ENCODE results near the gene C10orf105. TPM values are rescaled to one million over a fixed set of nuclear protein-coding genes. Genes with fewer than 3 reads are reported as not detected.

The C10orf105 gene
- total RNA-seq, 2 donors from 2014 or later = 0.14 TPM; not detected in 1

DNA sequence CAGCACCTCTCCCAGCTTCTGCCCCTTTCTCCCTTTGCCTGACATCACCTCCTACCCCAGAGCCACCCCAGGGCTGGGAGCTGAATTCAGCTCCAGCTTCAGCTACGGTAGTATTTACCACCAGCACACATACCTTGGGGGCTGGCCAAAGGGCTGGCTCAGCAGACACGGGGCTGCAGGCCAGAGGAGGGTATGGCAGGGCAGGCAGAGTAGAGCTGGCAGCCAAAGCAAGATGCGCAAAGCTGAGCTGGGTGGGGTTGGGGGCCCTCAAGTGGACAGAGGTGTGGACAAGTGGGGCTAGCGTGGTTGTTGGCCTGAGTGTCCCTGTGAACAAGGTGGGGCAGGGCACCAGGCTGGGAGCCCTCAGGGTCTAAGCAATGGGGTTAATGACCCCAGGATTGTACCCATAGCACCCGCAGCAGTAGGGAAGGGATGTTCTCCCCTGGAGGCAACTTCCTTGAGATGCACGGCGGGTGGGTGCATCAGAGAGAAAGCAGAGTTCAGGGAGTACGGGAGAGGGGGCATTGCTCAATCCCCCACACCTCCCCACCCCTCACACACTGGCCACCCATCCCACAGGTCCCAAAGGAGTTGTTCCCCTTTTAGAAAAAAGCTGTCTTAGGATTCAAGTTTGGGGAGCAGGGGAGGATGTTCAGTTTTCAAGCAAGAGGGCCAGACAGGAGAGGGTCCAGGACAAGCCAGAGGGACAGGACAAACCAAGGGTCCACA, 45.8 kb upstream of the C10orf105 start:
- H3K27ac ChIP-seq = peak overlapping the region; percentile 93 to 98
- no peak for TF ChIP-seq CTCF (IDR thresholded peaks at IDR 0.05)
- peaks cover 49 to 66% of the 10 kb centered on the region in 2 donors for H3K4me1 ChIP-seq (ENCODE audit: control insufficient read depth in 1 of 2, low read depth in 2 of 2)
- peak overlapping the region; percentile 14 for H3K4me3 ChIP-seq
- no peak for DNase-seq (ENCODE audit: low spot score)
- H3K9me3 ChIP-seq = no peaks in the 10 kb centered on the region
- H3K27me3 ChIP-seq (replicated peaks; ENCODE audit: insufficient read depth) = no peaks in the 10 kb centered on the region
- ATAC-seq (ENCODE audit: insufficient number of reproducible peaks, low FRiP score, low read depth) = no peak
- peaks cover 8% of the 10 kb centered on the region for H3K36me3 ChIP-seq

DNA sequence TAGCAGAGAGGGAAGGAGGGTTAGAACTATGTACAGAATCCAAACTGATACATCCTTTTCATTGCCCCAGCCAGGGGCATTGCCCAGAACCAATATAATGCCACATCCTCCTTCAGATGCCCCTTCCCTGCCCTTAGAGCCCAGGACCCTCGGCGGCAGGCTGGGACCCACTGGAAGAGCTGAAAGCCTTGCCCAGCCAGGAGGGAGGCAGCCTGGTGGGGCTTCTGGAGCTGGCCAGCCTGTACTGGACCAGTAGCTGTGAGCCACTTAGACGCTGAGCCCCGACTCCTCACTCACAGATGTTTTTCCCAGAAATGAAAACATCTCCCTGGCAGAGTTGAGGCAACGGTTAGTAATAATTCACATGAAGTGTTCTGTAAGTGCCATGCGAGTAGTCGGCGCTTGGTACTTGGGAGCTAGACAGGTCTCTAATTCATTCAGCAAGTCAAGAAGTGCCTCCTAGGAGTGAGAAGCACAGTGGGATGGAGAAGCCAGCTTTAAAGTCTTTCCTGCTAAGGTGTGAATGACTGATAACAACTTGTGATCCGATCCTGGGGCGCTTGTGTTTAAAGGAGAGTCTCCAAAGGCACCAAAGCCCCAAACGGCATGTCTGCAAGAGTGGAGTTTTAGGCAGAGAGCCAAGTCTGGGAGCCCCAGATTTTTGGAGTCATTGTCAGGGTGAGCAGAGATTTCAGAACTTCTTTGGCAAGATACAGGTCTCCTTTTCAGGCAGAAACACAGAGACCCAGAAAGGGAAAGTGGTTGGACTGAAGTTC, 44.0 kb upstream of the C10orf105 start:
- Histone ChIP-seq H3K9me3 (no peaks in the 10 kb centered on the region), H3K4me1 (ENCODE audit: control insufficient read depth in 1 of 2, low read depth in 2 of 2) (peaks cover 38 to 51% of the 10 kb centered on the region in 2 donors), H3K36me3 (peaks cover 10% of the 10 kb centered on the region), H3K27ac (no peak overlapping the region), H3K27me3 (replicated peaks; ENCODE audit: insufficient read depth) (no peaks in the 10 kb centered on the region), H3K4me3 (no peak overlapping the region)
- DNase-seq (ENCODE audit: low spot score) (no peak), ATAC-seq (ENCODE audit: insufficient number of reproducible peaks, low FRiP score, low read depth) (no peak)
- no peak for TF ChIP-seq CTCF (IDR thresholded peaks at IDR 0.05)

GRCh38 chr10:71762324-71762723, 42.7 kb upstream of the C10orf105 start:
- Histone ChIP-seq H3K9me3 (no peaks in the 10 kb centered on the region), H3K27ac (no peak overlapping the region), H3K36me3 (peaks cover 18% of the 10 kb centered on the region), H3K4me1 (ENCODE audit: control insufficient read depth in 1 of 2, low read depth in 2 of 2) (peaks cover 25 to 39% of the 10 kb centered on the region in 2 donors), H3K4me3 (no peak overlapping the region), H3K27me3 (replicated peaks; ENCODE audit: insufficient read depth) (no peaks in the 10 kb centered on the region)
- TF ChIP-seq CTCF (IDR thresholded peaks at IDR 0.05) = no peak
- no peak for ATAC-seq (ENCODE audit: insufficient number of reproducible peaks, low FRiP score, low read depth)
- DNase-seq (ENCODE audit: low spot score) = no peak

DNA sequence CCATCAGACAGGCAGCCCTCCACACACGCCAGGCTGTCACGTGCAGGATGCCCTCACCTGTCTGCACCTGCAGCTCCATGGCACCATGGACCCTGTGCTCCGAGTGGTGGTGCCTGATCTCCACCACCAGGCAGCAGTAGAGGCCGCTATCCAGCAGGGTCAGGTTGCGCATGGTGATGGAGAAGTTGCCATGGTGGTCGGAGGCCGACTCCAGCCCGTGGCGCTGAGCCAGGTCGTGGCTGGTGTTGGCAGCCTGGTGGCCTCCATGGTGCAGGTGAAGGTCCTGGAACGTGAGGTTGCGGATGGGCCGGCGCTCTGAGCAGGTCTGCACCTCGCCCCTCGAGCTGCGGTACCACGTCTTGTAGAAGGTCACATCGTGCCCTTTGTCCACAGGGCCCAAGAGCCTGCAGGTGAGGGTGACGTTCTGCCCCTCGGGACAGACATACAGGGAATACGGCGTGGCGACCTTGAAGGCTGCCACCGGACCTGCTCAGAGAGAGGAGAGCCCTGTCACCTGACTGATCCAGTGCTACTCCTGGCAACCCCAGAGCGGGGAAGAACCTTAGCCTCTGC, 42.0 kb upstream of the C10orf105 start:
- no peak overlapping the region for H3K27ac ChIP-seq
- peaks cover 21 to 32% of the 10 kb centered on the region in 2 donors for H3K4me1 ChIP-seq (ENCODE audit: control insufficient read depth in 1 of 2, low read depth in 2 of 2)
- DNase-seq (ENCODE audit: low spot score) = no peak
- no peak for ATAC-seq (ENCODE audit: insufficient number of reproducible peaks, low FRiP score, low read depth)
- peaks cover 18% of the 10 kb centered on the region for H3K36me3 ChIP-seq
- H3K4me3 ChIP-seq = no peak overlapping the region
- H3K27me3 ChIP-seq (replicated peaks; ENCODE audit: insufficient read depth) = no peaks in the 10 kb centered on the region
- no peaks in the 10 kb centered on the region for H3K9me3 ChIP-seq
- no peak for TF ChIP-seq CTCF (IDR thresholded peaks at IDR 0.05)

DNA sequence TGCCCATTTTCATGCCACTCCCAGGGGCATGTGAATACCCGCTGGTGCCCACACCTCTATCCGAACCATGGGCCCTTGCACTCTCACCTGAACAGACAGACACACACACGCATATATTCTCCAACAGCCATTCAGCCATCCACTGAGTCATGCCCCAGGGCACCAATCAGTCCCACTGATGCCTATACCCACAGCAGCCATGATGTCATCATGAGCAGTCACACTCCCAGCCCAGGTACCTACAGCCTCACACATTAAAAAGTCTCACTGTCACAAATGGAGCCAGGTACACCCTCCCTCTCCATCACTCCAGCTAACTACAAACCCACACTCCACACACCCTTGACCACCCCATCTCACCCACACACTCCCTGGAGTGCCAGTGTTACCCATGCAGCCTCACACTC, 41.5 kb upstream of the C10orf105 start:
- Histone ChIP-seq H3K9me3 (no peaks in the 10 kb centered on the region), H3K27ac (no peak overlapping the region), H3K4me3 (no peak overlapping the region), H3K36me3 (peaks cover 18% of the 10 kb centered on the region), H3K27me3 (replicated peaks; ENCODE audit: insufficient read depth) (no peaks in the 10 kb centered on the region), H3K4me1 (ENCODE audit: control insufficient read depth in 1 of 2, low read depth in 2 of 2) (peaks cover 16 to 27% of the 10 kb centered on the region in 2 donors)
- DNase-seq (ENCODE audit: low spot score) (no peak), ATAC-seq (ENCODE audit: insufficient number of reproducible peaks, low FRiP score, low read depth) (no peak)
- TF ChIP-seq CTCF (IDR thresholded peaks at IDR 0.05) = no peak
